GM20000 (cell line): ENCODE results near the gene CPA5.

Source experiments
- DNase-seq: peaks from one replicate; pipeline ENCODE4 v3.0.0; 2012; ENCODE audit warnings: low spot score
- TF ChIP-seq, protein P1 (sequence below): IDR thresholded peaks from 2 replicates; pipeline ENCODE4 v1.5.1; 2012; ENCODE audit warnings: mild to moderate bottlenecking, control low read depth; ENCODE audit errors: extremely low read depth, missing control alignments

The CPA5 gene

GRCh38 chr7:130333832-130334231, 10.8 kb upstream of the CPA5 start:
- DNase-seq, result no peak
- TF ChIP-seq, protein P1, sequence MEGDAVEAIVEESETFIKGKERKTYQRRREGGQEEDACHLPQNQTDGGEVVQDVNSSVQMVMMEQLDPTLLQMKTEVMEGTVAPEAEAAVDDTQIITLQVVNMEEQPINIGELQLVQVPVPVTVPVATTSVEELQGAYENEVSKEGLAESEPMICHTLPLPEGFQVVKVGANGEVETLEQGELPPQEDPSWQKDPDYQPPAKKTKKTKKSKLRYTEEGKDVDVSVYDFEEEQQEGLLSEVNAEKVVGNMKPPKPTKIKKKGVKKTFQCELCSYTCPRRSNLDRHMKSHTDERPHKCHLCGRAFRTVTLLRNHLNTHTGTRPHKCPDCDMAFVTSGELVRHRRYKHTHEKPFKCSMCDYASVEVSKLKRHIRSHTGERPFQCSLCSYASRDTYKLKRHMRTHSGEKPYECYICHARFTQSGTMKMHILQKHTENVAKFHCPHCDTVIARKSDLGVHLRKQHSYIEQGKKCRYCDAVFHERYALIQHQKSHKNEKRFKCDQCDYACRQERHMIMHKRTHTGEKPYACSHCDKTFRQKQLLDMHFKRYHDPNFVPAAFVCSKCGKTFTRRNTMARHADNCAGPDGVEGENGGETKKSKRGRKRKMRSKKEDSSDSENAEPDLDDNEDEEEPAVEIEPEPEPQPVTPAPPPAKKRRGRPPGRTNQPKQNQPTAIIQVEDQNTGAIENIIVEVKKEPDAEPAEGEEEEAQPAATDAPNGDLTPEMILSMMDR, result no peak

GRCh38 chr7:130334274-130334673, 10.3 kb upstream of the CPA5 start:
- TF ChIP-seq, protein P1, result no peak
- DNase-seq, result no peak

DNA sequence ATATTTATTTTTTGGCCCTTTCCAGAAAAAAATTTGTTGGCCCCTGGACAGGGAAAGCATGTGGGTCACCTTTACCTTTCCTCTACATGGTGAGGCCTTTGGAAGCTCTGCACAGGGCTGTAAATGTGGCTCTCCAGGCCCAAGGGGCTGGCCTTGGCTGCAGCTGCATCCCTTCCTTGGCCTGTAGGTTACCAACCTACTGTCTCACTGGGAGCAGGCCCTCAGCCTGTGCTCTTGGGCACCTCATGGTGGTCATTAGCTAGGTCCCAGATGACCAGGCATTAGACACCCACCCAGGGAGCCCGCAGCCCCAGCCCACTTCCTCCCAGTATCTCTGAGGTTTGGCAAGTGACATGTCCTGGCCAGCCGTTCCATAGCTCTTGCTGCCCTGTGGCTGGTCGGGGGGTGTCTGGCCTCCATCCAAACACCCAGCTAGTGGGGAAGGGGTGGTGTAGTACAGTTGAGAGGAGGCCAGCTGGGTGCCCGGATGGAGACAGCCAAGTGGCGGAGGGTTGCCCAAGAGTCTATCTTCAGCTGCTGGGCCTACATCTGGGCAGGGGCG, 7.1 kb upstream of the CPA5 start:
- TF ChIP-seq, protein P1, result no peak
- DNase-seq, result no peak

DNA sequence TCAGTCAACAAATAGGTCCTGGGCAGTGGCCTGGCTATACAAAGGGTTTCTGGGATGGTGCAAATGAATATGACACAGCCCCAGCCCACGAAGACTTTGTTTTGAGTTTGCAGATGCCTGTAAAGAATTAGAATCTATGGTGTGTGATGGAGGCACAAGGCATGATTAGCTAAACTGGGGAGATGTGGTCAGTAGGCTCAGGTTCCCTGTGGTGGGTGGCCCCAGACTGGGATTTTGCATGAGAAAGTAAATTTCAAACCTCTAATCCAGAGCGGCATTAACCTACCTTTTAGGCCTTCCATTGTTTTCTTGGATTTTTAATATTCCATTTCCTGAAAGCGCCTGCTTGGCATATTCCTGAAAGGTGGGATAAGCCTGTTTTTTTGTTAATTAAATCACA, 6.4 kb upstream of the CPA5 start:
- DNase-seq, result no peak
- TF ChIP-seq, protein P1, result no peak

DNA sequence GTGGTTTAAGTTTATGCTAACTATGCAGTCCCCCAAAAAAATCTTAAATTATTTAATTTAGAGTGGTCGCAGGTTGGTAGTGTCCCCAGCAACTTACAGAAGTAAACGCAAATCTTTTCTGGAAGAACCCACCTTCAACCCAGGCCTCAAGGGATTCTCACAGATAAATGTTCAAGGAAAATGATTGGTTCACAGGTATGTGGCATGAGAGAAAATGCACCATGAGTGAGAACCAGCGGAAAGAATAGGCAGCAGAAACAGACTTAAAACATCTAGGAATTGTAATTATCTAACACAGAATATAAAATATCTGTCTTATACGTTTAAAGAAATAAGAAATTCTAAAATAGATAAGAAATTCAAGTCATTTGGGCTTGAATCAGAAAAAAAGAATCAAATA, 2.7 kb upstream of the CPA5 start:
- TF ChIP-seq, protein P1, result no peak

DNA sequence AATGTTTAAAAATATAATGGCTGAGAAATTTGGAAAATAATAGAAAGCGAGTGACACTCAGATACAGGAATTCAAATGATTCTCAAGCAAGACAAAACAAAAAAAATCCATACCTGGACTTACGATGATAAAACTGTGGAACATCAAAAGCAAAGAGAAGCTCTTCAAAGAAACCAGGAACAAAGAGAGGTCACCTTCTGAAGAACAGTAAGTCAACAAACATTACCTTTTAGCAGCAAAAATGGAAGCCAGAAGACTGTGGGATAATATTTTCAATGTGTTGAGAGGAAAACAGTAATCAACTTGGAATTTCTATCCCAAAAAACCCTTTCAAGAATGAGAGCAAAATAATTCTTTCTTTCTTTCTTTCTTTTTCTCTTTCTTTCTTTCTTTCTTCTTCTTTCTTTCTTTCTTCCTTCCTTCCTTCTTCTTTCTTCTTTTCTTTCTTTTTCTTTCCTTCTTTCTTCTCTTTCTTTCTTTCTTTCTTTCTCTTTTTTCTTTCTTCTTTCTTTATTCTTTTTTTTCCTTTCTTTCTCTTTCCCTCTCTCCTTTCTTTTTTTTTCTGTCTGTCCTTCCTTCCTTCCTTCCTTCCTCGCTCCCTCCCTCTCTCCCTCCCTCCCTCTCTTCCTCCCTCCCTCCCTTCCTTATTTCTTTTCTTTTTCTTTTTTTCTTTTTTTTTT, 1.8 kb upstream of the CPA5 start:
- DNase-seq, result no peak
- TF ChIP-seq, protein P1, result no peak

More for the DNA sequence above, 2.7 kb upstream of the CPA5 start:
- no peak for DNase-seq

DNA sequence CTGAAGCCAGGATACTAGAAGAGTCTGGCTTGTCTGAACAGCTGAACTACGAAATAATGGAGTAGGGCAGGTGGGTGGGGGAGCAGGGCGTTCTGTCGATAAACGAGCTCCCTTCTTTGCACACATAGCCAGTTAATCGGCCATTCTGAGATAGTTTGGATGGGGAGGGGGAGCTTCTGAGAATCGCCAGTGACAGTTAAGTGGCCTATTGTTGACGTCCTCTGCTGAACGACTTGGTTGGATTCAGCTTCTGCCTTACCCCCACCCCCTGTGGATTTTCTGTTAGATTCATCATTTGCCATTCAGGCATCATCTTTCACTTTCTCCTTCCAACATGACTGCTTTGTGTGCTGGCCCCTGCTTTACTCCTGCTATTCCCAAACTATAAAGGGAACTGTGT, 520 bp downstream of the CPA5 start:
- TF ChIP-seq, protein P1, result no peak
- no peak for DNase-seq
